HepG2 (cell line): Measurements from ENCODE around the gene GRAMD1A. TPM values are rescaled to one million over a fixed set of nuclear protein-coding genes. Genes with fewer than 3 reads are reported as not detected.

Experiments
- CBX2 ChIP-seq, 2 experiments: fragments of 200-600 bp in 1 of 2; sonication (generic); formaldehyde crosslinking in 1 of 2; IDR thresholded peaks; 2 replicates each; pipeline versions ENCODE4 v1.7.0 to v1.8.1; 2018 to 2022; ENCODE audit warnings: low read depth in 2 of 2, low read length in 1 of 2, mild to moderate bottlenecking in 1 of 2, missing genetic modification reagents in 1 of 2
- KLF13 ChIP-seq: sonication (generic); formaldehyde crosslinking; IDR thresholded peaks from 2 replicates; pipeline ENCODE4 v1.4.0; 2020; ENCODE audit warnings: mild to moderate bottlenecking, missing genetic modification reagents
- REPIN1 ChIP-seq: sonication (generic); formaldehyde crosslinking; IDR thresholded peaks from 2 replicates; pipeline ENCODE4 v1.8.0; 2022; ENCODE audit warnings: missing genetic modification reagents, low read depth, mild to moderate bottlenecking, borderline replicate concordance
- SMAD3 ChIP-seq: sonication (generic); formaldehyde crosslinking; IDR thresholded peaks from 2 replicates; pipeline ENCODE4 v1.4.0; 2020; ENCODE audit warnings: missing genetic modification reagents
- STAT5B ChIP-seq: sonication (generic); formaldehyde crosslinking; IDR thresholded peaks from 2 replicates; pipeline ENCODE4 v1.4.0; 2020; ENCODE audit warnings: missing genetic modification reagents
- ZNF224 ChIP-seq: sonication (generic); formaldehyde crosslinking; IDR thresholded peaks from 2 replicates; pipeline ENCODE4 v1.5.0; 2020; ENCODE audit warnings: mild to moderate bottlenecking, missing genetic modification reagents
- ZNF550 ChIP-seq: sonication (generic); formaldehyde crosslinking; IDR thresholded peaks from 2 replicates; pipeline ENCODE4 v1.4.0; 2020; ENCODE audit warnings: mild to moderate bottlenecking, missing genetic modification reagents, borderline replicate concordance
- ZNF737 ChIP-seq: sonication (generic); formaldehyde crosslinking; IDR thresholded peaks from 2 replicates; pipeline ENCODE4 v1.5.0; 2020; ENCODE audit warnings: missing genetic modification reagents, mild to moderate bottlenecking, borderline replicate concordance
- ZNF777 ChIP-seq: sonication (generic); formaldehyde crosslinking; IDR thresholded peaks from 2 replicates; pipeline ENCODE4 v1.4.0; 2020; ENCODE audit warnings: missing genetic modification reagents
- polyA plus RNA-seq, 8 experiments: library from polyadenylated mRNA; depleted of rRNA in 3 of 8; stranded (reverse) in 7 of 8; unstranded in 1 of 8; fragments of >200 nt; fragmentation: Illumina TruSeq in 4 of 8; extraction: Trizol in 4 of 8; gene quantifications; 2 replicates each; pipeline versions ENCODE4 v1.2.1 to v1.2.3, GENCODE V29; 2011 to 2016; ENCODE audit warnings: low read depth in 4 of 8, missing spikeins in 1 of 8, mixed read lengths in 1 of 8; ENCODE audit not compliant: insufficient read depth in 1 of 8
- total RNA-seq, 5 experiments: library from RNA; depleted of rRNA; stranded (reverse); fragments of >200 nt; fragmentation: Illumina TruSeq; extraction: Trizol; gene quantifications; 2 replicates each; pipeline ENCODE4 v1.2.3, GENCODE V29; 2016; ENCODE audit warnings: low read depth in 1 of 5
- TF ChIP-seq, protein P1 (sequence below), 2 experiments: sonication (generic) in 1 of 2; formaldehyde crosslinking in 1 of 2; IDR thresholded peaks; 2 replicates each; pipeline versions ENCODE4 v1.4.0 to v1.6.1; 2016 to 2020; ENCODE audit warnings: borderline replicate concordance in 1 of 2, low read depth in 1 of 2, mild to moderate bottlenecking in 1 of 2, missing genetic modification reagents in 1 of 2
- TF ChIP-seq, protein P2 (sequence below): sonication (generic); formaldehyde crosslinking; IDR thresholded peaks from 2 replicates; pipeline ENCODE4 v1.8.0; 2022; ENCODE audit warnings: mild to moderate bottlenecking, missing genetic modification reagents; ENCODE audit not compliant: insufficient replicate concordance
- TF ChIP-seq, protein P3 (sequence below): sonication (generic); formaldehyde crosslinking; IDR thresholded peaks from 2 replicates; pipeline ENCODE4 v1.5.1; 2020; ENCODE audit warnings: mild to moderate bottlenecking, missing genetic modification reagents, borderline replicate concordance
- TF ChIP-seq, protein P4 (sequence below): IDR thresholded peaks from 2 replicates; pipeline ENCODE4 v1.6.1; 2016
- TF ChIP-seq, protein P5 (sequence below): sonication (generic); formaldehyde crosslinking; IDR thresholded peaks from 2 replicates; pipeline ENCODE4 v1.8.0; 2022; ENCODE audit warnings: mild to moderate bottlenecking, missing genetic modification reagents, borderline replicate concordance
- TF ChIP-seq, protein P6 (sequence below): sonication (generic); formaldehyde crosslinking; IDR thresholded peaks from 2 replicates; pipeline ENCODE4 v1.8.0; 2022; ENCODE audit warnings: low read depth, missing genetic modification reagents

GRAMD1A gene
- total and polyA plus RNA-seq, 2 of the 13 experiments (the other 11 are each of a cell fraction or from before 2014, with no cell fraction given): 14.7 to 181 TPM

DNA sequence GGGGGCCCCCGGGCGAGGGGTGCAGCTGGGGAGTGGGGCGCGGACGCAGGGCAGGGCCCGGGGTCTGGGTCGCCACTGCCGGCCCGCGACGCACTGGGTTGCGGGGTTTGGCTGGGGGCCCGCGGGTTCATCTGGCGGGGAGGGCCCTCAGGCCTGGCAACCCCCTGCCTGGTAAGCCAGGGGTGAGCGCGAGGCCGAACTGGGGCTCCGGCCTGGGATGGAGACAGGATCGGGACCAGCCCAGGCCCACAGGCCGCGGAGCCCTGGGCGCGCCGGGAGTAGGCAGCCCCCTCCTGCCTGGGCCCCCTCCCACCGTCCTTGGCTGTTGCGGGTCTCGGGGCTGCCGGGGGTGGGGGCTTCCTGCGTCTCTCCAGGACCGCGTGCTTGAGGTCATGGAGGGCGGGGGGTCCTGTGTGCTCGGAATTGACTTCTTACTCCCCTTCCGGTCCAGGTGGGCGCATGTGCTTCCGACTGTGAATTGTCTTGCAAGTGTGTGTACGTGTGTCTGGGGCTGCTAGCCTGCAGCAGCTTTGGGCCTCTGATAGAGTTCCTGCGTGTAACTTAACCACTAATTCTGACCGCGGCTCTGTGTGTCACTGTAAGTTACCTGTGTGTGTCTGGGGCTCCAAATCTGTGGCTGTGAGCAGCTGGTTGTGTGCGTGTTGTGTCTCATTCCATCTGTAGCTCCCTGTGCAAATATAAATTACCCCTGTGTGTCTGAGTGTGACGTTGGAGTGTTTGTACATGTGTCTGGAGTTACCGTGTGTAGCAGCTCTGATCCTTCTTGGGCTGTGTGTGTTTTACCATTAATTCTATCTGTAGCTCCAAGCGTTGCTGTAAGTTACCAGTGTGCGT, 751 bp downstream of the GRAMD1A start (continued):
- TF ChIP-seq, protein P1, sequence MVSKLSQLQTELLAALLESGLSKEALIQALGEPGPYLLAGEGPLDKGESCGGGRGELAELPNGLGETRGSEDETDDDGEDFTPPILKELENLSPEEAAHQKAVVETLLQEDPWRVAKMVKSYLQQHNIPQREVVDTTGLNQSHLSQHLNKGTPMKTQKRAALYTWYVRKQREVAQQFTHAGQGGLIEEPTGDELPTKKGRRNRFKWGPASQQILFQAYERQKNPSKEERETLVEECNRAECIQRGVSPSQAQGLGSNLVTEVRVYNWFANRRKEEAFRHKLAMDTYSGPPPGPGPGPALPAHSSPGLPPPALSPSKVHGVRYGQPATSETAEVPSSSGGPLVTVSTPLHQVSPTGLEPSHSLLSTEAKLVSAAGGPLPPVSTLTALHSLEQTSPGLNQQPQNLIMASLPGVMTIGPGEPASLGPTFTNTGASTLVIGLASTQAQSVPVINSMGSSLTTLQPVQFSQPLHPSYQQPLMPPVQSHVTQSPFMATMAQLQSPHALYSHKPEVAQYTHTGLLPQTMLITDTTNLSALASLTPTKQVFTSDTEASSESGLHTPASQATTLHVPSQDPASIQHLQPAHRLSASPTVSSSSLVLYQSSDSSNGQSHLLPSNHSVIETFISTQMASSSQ (IDR thresholded peaks at IDR 0.05; ENCODE audit: low read depth): no peak
- TF ChIP-seq, protein P1 (CRISPR knock-in tag; IDR thresholded peaks at IDR 0.05; ENCODE audit: borderline replicate concordance): no peak
- TF ChIP-seq, protein P2, sequence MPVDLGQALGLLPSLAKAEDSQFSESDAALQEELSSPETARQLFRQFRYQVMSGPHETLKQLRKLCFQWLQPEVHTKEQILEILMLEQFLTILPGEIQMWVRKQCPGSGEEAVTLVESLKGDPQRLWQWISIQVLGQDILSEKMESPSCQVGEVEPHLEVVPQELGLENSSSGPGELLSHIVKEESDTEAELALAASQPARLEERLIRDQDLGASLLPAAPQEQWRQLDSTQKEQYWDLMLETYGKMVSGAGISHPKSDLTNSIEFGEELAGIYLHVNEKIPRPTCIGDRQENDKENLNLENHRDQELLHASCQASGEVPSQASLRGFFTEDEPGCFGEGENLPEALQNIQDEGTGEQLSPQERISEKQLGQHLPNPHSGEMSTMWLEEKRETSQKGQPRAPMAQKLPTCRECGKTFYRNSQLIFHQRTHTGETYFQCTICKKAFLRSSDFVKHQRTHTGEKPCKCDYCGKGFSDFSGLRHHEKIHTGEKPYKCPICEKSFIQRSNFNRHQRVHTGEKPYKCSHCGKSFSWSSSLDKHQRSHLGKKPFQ (CRISPR knock-in tag): no peak
- TF ChIP-seq REPIN1 (CRISPR knock-in tag) (no peak), ZNF224 (CRISPR knock-in tag) (no peak), SMAD3 (CRISPR knock-in tag) (peak; percentile 45; the same call in 1 of the 2 replicates), ZNF737 (no peak), CBX2 (IDR thresholded peaks at IDR 0.05; ENCODE audit: low read depth, low read length) (no peak), CBX2 (CRISPR knock-in tag; IDR thresholded peaks at IDR 0.05; ENCODE audit: low read depth) (no peak), ZNF550 (CRISPR knock-in tag) (no peak), STAT5B (no peak), KLF13 (CRISPR knock-in tag) (no peak), ZNF777 (CRISPR knock-in tag) (no peak)
- TF ChIP-seq, protein P3, sequence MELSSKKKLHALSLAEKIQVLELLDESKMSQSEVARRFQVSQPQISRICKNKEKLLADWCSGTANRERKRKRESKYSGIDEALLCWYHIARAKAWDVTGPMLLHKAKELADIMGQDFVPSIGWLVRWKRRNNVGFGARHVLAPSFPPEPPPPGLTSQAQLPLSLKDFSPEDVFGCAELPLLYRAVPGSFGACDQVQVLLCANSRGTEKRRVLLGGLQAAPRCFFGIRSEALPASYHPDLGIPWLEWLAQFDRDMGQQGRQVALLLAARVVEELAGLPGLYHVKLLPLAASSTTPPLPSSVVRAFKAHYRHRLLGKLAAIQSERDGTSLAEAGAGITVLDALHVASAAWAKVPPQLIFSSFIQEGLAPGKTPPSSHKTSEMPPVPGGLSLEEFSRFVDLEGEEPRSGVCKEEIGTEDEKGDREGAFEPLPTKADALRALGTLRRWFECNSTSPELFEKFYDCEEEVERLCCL (CRISPR knock-in tag): no peak
- TF ChIP-seq, protein P4, sequence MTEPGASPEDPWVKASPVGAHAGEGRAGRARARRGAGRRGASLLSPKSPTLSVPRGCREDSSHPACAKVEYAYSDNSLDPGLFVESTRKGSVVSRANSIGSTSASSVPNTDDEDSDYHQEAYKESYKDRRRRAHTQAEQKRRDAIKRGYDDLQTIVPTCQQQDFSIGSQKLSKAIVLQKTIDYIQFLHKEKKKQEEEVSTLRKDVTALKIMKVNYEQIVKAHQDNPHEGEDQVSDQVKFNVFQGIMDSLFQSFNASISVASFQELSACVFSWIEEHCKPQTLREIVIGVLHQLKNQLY: no peak
- TF ChIP-seq, protein P5, sequence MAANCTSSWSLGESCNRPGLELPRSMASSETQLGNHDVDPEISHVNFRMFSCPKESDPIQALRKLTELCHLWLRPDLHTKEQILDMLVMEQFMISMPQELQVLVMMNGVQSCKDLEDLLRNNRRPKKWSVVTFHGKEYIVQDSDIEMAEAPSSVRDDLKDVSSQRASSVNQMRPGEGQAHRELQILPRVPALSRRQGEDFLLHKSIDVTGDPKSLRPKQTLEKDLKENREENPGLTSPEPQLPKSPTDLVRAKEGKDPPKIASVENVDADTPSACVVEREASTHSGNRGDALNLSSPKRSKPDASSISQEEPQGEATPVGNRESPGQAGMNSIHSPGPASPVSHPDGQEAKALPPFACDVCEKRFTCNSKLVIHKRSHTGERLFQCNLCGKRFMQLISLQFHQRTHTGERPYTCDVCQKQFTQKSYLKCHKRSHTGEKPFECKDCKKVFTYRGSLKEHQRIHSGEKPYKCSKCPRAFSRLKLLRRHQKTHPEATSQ (CRISPR knock-in tag): no peak
- TF ChIP-seq, protein P6, sequence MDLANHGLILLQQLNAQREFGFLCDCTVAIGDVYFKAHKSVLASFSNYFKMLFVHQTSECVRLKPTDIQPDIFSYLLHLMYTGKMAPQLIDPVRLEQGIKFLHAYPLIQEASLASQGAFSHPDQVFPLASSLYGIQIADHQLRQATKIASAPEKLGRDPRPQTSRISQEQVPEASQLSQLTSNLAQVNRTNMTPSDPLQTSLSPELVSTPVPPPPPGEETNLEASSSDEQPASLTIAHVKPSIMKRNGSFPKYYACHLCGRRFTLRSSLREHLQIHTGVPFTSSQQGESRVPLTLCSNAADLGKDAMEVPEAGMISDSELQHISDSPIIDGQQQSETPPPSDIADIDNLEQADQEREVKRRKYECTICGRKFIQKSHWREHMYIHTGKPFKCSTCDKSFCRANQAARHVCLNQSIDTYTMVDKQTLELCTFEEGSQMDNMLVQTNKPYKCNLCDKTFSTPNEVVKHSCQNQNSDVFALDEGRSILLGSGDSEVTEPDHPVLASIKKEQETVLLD: no peak
